Natural killer cell (primary cell): ENCODE data around the gene EPB41L4B. TPM values are rescaled to one million over a fixed set of nuclear protein-coding genes. Genes with fewer than 3 reads are reported as not detected.

Experiments
- ATAC-seq, 3 donors: fragments of 150-1000 bp in 2 of 3; fragments of 200-7000 bp in 1 of 3; cut with Tn5 transposase; 1 replicate in 1 of 3; 2 replicates in 2 of 3; pipeline ENCODE4 v1.10.0; 2021; ENCODE audit warnings: mild to moderate bottlenecking in 2 of 3, moderate library complexity in 2 of 3
- DNase-seq, 2 donors: peaks; one replicate each; pipeline versions ENCODE4 v3.0.0 to v3.0.0-alpha.2; 2013 to 2021; ENCODE audit warnings: mixed read lengths in 1 of 2
- H3K27ac ChIP-seq: one replicate; pipeline ENCODE4 v1.5.1; 2013; ENCODE audit warnings: mild to moderate bottlenecking, low read length
- H3K27me3 ChIP-seq: one replicate; pipeline ENCODE4 v1.6.1; 2013; ENCODE audit warnings: low read length; ENCODE audit not compliant: control insufficient read depth, insufficient read depth
- H3K36me3 ChIP-seq: one replicate; pipeline ENCODE4 v1.6.1; 2013; ENCODE audit warnings: low read length; ENCODE audit not compliant: control insufficient read depth, insufficient read depth
- H3K4me1 ChIP-seq: one replicate; pipeline ENCODE4 v1.6.1; 2013; ENCODE audit warnings: low read length; ENCODE audit not compliant: control insufficient read depth, insufficient read depth
- H3K4me3 ChIP-seq: one replicate; pipeline ENCODE4 v1.5.1; 2013; ENCODE audit warnings: low read length
- H3K9me3 ChIP-seq: one replicate; pipeline ENCODE4 v1.6.1; 2013; ENCODE audit warnings: low read length; ENCODE audit not compliant: control insufficient read depth, insufficient read depth
- H3K27ac Mint-ChIP-seq, 2 donors: one replicate each; pipeline ENCODE4 v1.8.0; 2022; ENCODE audit warnings: mild to moderate bottlenecking in 2 of 2, mixed read lengths in 2 of 2, moderate library complexity in 1 of 2
- H3K27me3 Mint-ChIP-seq, 2 donors: one replicate each; pipeline ENCODE4 v1.8.0; 2022; ENCODE audit warnings: low read depth in 2 of 2, mixed read lengths in 2 of 2
- H3K36me3 Mint-ChIP-seq: one replicate; pipeline ENCODE4 v1.8.0; 2022; ENCODE audit warnings: mixed read lengths
- H3K4me1 Mint-ChIP-seq, 2 donors: one replicate each; pipeline ENCODE4 v1.8.0; 2022; ENCODE audit warnings: mixed read lengths in 2 of 2
- H3K4me3 Mint-ChIP-seq: one replicate; pipeline ENCODE4 v1.8.0; 2022; ENCODE audit warnings: mild to moderate bottlenecking, moderate library complexity, mixed read lengths
- H3K9me3 Mint-ChIP-seq, 2 donors: one replicate each; pipeline ENCODE4 v1.8.0; 2022; ENCODE audit warnings: mixed read lengths in 2 of 2
- CTCF ChIP-seq: fragments of 200-600 bp; IDR thresholded peaks from one replicate; pipeline ENCODE4 v1.8.0; 2022; ENCODE audit warnings: antibody characterized with exemption
- WGBS: methylation state at CpG from one replicate; pipeline ENCODE4 v1.1.7; 2013; ENCODE audit warnings: missing lambda C conversion rate; ENCODE audit not compliant: insufficient coverage; 5-methylcytosine and 5-hydroxymethylcytosine counted together
- intact Hi-C: fragments of 100-400 bp; cut with micrococcal nuclease; formaldehyde crosslinking; loops from one replicate; pipeline ENCODE4 v1.14.2; 2022
- total RNA-seq, 4 donors: library from RNA; stranded (reverse); fragments of 120-200 nt in 1 of 4; gene quantifications; one replicate each; pipeline versions ENCODE4 v1.2.3 to v1.2.4, GENCODE V29; 2013 to 2022

EPB41L4B gene
- total RNA-seq, 3 donors from 2014 or later (not counting 1 experiment from before 2014, with no cell fraction given), result not detected

- WGBS, result 82% methylated on average over 9 of the region's 11 CpGs
Measured at GRCh38 chr9:109329638-109330258, 8.9 kb upstream of the EPB41L4B start.

GRCh38 chr9:109328978-109329637 is 8.2 kb upstream of the EPB41L4B start:
- Histone ChIP-seq H3K4me3 (no peak overlapping the region), H3K36me3 (no peaks in the 10 kb centered on the region), H3K27ac (no peak overlapping the region), H3K9me3 (no peaks in the 10 kb centered on the region), H3K27me3 (no peaks in the 10 kb centered on the region), H3K4me1 (no peaks in the 10 kb centered on the region)
- Mint-ChIP-seq H3K4me3 (no peak overlapping the region), H3K9me3 (no peaks in the 10 kb centered on the region), H3K4me1 (no peaks in the 10 kb centered on the region), H3K36me3 (no peaks in the 10 kb centered on the region), H3K27ac (no peak overlapping the region), H3K27me3 (peaks cover 10 to 45% of the 10 kb centered on the region in 2 donors)
- WGBS, result 66% methylated on average over 10 of the region's 12 CpGs
- no peak for DNase-seq
- intact Hi-C loops, result no loop called here
- no peak for TF ChIP-seq CTCF
- no peak for ATAC-seq

More at GRCh38 chr9:109329638-109330258, 8.9 kb upstream of the EPB41L4B start:
- ATAC-seq, result no peak
- Histone ChIP-seq H3K9me3 (no peaks in the 10 kb centered on the region), H3K36me3 (no peaks in the 10 kb centered on the region), H3K27ac (no peak overlapping the region), H3K4me3 (no peak overlapping the region), H3K27me3 (no peaks in the 10 kb centered on the region), H3K4me1 (no peaks in the 10 kb centered on the region)
- intact Hi-C loops, result no loop called here
- peaks cover 7 to 41% of the 10 kb centered on the region in 2 donors for H3K27me3 Mint-ChIP-seq
- H3K9me3 Mint-ChIP-seq, result no peaks in the 10 kb centered on the region
- H3K27ac Mint-ChIP-seq, result no peak overlapping the region
- no peaks in the 10 kb centered on the region for H3K36me3 Mint-ChIP-seq
- DNase-seq, result no peak
- no peak overlapping the region for H3K4me3 Mint-ChIP-seq
- no peak for TF ChIP-seq CTCF
- no peaks in the 10 kb centered on the region for H3K4me1 Mint-ChIP-seq

GRCh38 chr9:109325089-109325488 is 4.2 kb upstream of the EPB41L4B start:
- Mint-ChIP-seq H3K4me1 (peaks cover 5% of the 10 kb centered on the region in 2 donors), H3K27me3 (peaks cover 26 to 62% of the 10 kb centered on the region in 2 donors), H3K27ac (no peak overlapping the region), H3K36me3 (no peaks in the 10 kb centered on the region), H3K9me3 (no peaks in the 10 kb centered on the region), H3K4me3 (no peak overlapping the region)
- no peak for DNase-seq
- no peak overlapping the region for H3K4me3 ChIP-seq
- no peaks in the 10 kb centered on the region for H3K9me3 ChIP-seq
- H3K27ac ChIP-seq, result no peak overlapping the region
- peaks cover 4% of the 10 kb centered on the region for H3K4me1 ChIP-seq
- no peak for ATAC-seq
- TF ChIP-seq CTCF, result no peak
- H3K36me3 ChIP-seq, result no peaks in the 10 kb centered on the region
- intact Hi-C loops, result no loop called here
- peaks cover 5% of the 10 kb centered on the region for H3K27me3 ChIP-seq
